ENCODE results near the gene TAF12.
"Not testable (repeated sequence)": the region's sequence is repeated elsewhere in the genome, so short reads cannot be mapped to it uniquely, and the experiment has no call there.

Gene TAF12

GRCh38 chr1:28645406-28645805, 2.5 kb upstream of the TAF12 start:
- DNase-seq (ENCODE audit: low read depth): not testable (repeated sequence)

GRCh38 chr1:28644494-28644893, 1.6 kb upstream of the TAF12 start:
- DNase-seq (ENCODE audit: low read depth): no peak

GRCh38 chr1:28642056-28642846, 616 bp downstream of the TAF12 start:
- no peak for DNase-seq (ENCODE audit: low read depth)

- DNase-seq (ENCODE audit: low read depth): peak; percentile 14
Measured at GRCh38 chr1:28640766-28641165, 2.1 kb downstream of the TAF12 start.

- no peak for DNase-seq (ENCODE audit: low read depth)
Measured at GRCh38 chr1:28632560-28632959, 10.3 kb downstream of the TAF12 start.

GRCh38 chr1:28631713-28632112, 11.2 kb downstream of the TAF12 start:
- no peak for DNase-seq (ENCODE audit: low read depth)

- DNase-seq (ENCODE audit: low read depth): no peak
Measured at GRCh38 chr1:28613175-28613574, 29.7 kb downstream of the TAF12 start.

- DNase-seq (ENCODE audit: low read depth): no peak
Measured at GRCh38 chr1:28606771-28607170, 36.1 kb downstream of the TAF12 start.

GRCh38 chr1:28604962-28605361, 37.9 kb downstream of the TAF12 start:
- no peak for DNase-seq (ENCODE audit: low read depth)

- DNase-seq (ENCODE audit: low read depth): no peak
Measured at GRCh38 chr1:28604411-28604810, 38.5 kb downstream of the TAF12 start.

- DNase-seq (ENCODE audit: low read depth): no peak
Measured at GRCh38 chr1:28602536-28603439, 40.1 kb downstream of the TAF12 start.

GRCh38 chr1:28601696-28602095, 41.2 kb downstream of the TAF12 start:
- no peak for DNase-seq (ENCODE audit: low read depth)

- DNase-seq (ENCODE audit: low read depth): not testable (repeated sequence)
Measured at GRCh38 chr1:28596276-28596675, 46.6 kb downstream of the TAF12 start.

- no peak for DNase-seq (ENCODE audit: low read depth)
Measured at GRCh38 chr1:28595412-28596191, 47.3 kb downstream of the TAF12 start.

GRCh38 chr1:28594686-28595411, 48.0 kb downstream of the TAF12 start:
- not testable (repeated sequence) for DNase-seq (ENCODE audit: low read depth)

- DNase-seq (ENCODE audit: low read depth): not testable (repeated sequence)
Measured at GRCh38 chr1:28593988-28594356, 48.9 kb downstream of the TAF12 start.

- DNase-seq (ENCODE audit: low read depth): no peak
Measured at GRCh38 chr1:28592321-28593071, 50.4 kb downstream of the TAF12 start.

- DNase-seq (ENCODE audit: low read depth): no peak
Measured at GRCh38 chr1:28591708-28592320, 51.1 kb downstream of the TAF12 start, which contains the start of gene RAB42. TSS of gene RAB42 (plus strand) at chr1:28592265. CDS start at chr1:28592512, 247 bp downstream.

- not testable (repeated sequence) for DNase-seq (ENCODE audit: low read depth)
Measured at GRCh38 chr1:28586585-28587391, 56.1 kb downstream of the TAF12 start.
